ENCODE measurements around the gene RER1. TPM values are rescaled to one million over a fixed set of nuclear protein-coding genes. Genes with fewer than 3 reads are reported as not detected.

The RER1 gene
- total RNA-seq, 1 experiment from 2014 or later = 155 TPM

- Histone ChIP-seq H3K4me3 (replicated peaks in 1 of 2; ENCODE audit: low read depth in 1 of 2, low read length in 2 of 2) (no peak overlapping the region), H4K20me1 (ENCODE audit: insufficient read depth) (no peaks in the 10 kb centered on the region), H3K4me2 (ENCODE audit: low read length) (no peak overlapping the region), H3K9me2 (ENCODE audit: insufficient read depth) (no peaks in the 10 kb centered on the region), H3K27ac (ENCODE audit: low read depth, low read length) (no peak overlapping the region), H2AFZ (ENCODE audit: low read depth, low read length, poor library complexity, severe bottlenecking) (no peak overlapping the region), H3K36me3 (ENCODE audit: control insufficient read depth in 1 of 2, insufficient read depth in 2 of 2, low read length in 2 of 2) (no peaks in the 10 kb centered on the region), H3K9me3 (ENCODE audit: control insufficient read depth in 1 of 2, insufficient read depth in 1 of 2, low read depth in 1 of 2, low read length in 2 of 2) (no peaks in the 10 kb centered on the region), H3K79me2 (ENCODE audit: insufficient read depth, low read length) (no peaks in the 10 kb centered on the region), H3K9ac (ENCODE audit: low read length) (no peak overlapping the region), H3K4me1 (ENCODE audit: control insufficient read depth in 1 of 2, insufficient read depth in 2 of 2, low read length in 2 of 2) (no peaks in the 10 kb centered on the region), H3K27me3 (ENCODE audit: insufficient read depth, low read length) (no peaks in the 10 kb centered on the region)
- DNase-seq (ENCODE audit: low read depth, low spot score) = no peak
- POLR2A ChIA-PET = interaction anchor here (0.6 kb wide), 1 partner anchor 22 kb away, joined by 3 read pairs; no protein-coding TSS in a partner anchor
- TF ChIP-seq FOSL1 (IDR thresholded peaks at IDR 0.05; ENCODE audit: low read depth) (no peak), ZNF274 (IDR thresholded peaks at IDR 0.05; ENCODE audit: low read depth, low read length) (no peak), SRF (IDR thresholded peaks at IDR 0.05; ENCODE audit: low read depth) (no peak), RAD21 (IDR thresholded peaks at IDR 0.05; ENCODE audit: low read depth) (no peak), SP1 (IDR thresholded peaks at IDR 0.05; ENCODE audit: low read depth) (no peak), CEBPB (IDR thresholded peaks at IDR 0.05; ENCODE audit: low read depth) (no peak), ZFX (IDR thresholded peaks at IDR 0.05) (no peak), YY1 (IDR thresholded peaks at IDR 0.05; ENCODE audit: extremely low read depth, insufficient replicate concordance, low read depth, low read length) (no peak), ZBTB33 (IDR thresholded peaks at IDR 0.05; ENCODE audit: extremely low read depth, insufficient replicate concordance, low read length) (no peak), SIN3A (IDR thresholded peaks at IDR 0.05; ENCODE audit: low read depth) (no peak)
- CTCF ChIA-PET = no interaction called here
- ATAC-seq = no peak
- RAD21 ChIA-PET (ENCODE audit: low non-redundant PET in 1 of 2, low total read pairs in 2 of 2, uncharacterized antibody in 2 of 2, unreplicated experiment in 2 of 2) = no interaction called here
- intact Hi-C loops (cut with micrococcal nuclease) = no loop called here
- BruUV-seq (replicated peaks) = no TSS peak
Observed at GRCh38 chr1:2347409-2347785, 44.2 kb upstream of the RER1 start.

- Histone ChIP-seq H3K36me3 (ENCODE audit: control insufficient read depth in 1 of 2, insufficient read depth in 2 of 2, low read length in 2 of 2) (no peaks in the 10 kb centered on the region), H3K27me3 (ENCODE audit: insufficient read depth, low read length) (no peaks in the 10 kb centered on the region), H2AFZ (ENCODE audit: low read depth, low read length, poor library complexity, severe bottlenecking) (no peak overlapping the region), H4K20me1 (ENCODE audit: insufficient read depth) (no peaks in the 10 kb centered on the region), H3K27ac (ENCODE audit: low read depth, low read length) (no peak overlapping the region), H3K4me2 (ENCODE audit: low read length) (no peak overlapping the region), H3K79me2 (ENCODE audit: insufficient read depth, low read length) (no peaks in the 10 kb centered on the region), H3K4me3 (replicated peaks in 1 of 2; ENCODE audit: low read depth in 1 of 2, low read length in 2 of 2) (no peak overlapping the region), H3K4me1 (ENCODE audit: control insufficient read depth in 1 of 2, insufficient read depth in 2 of 2, low read length in 2 of 2) (no peaks in the 10 kb centered on the region), H3K9me3 (ENCODE audit: control insufficient read depth in 1 of 2, insufficient read depth in 1 of 2, low read depth in 1 of 2, low read length in 2 of 2) (no peaks in the 10 kb centered on the region), H3K9ac (ENCODE audit: low read length) (no peak overlapping the region), H3K9me2 (ENCODE audit: insufficient read depth) (no peaks in the 10 kb centered on the region)
- CTCF ChIA-PET = no interaction called here
- no peak for ATAC-seq
- intact Hi-C loops (cut with micrococcal nuclease) = no loop called here
- RAD21 ChIA-PET (ENCODE audit: low non-redundant PET in 1 of 2, low total read pairs in 2 of 2, uncharacterized antibody in 2 of 2, unreplicated experiment in 2 of 2) = no interaction called here
- DNase-seq (ENCODE audit: low read depth, low spot score) = no peak
- POLR2A ChIA-PET = no interaction called here
- BruUV-seq (replicated peaks) = no TSS peak
- TF ChIP-seq SRF (IDR thresholded peaks at IDR 0.05; ENCODE audit: low read depth) (no peak), YY1 (IDR thresholded peaks at IDR 0.05; ENCODE audit: extremely low read depth, insufficient replicate concordance, low read depth, low read length) (no peak), EZH2 (IDR thresholded peaks at IDR 0.05) (no peak), ZFX (IDR thresholded peaks at IDR 0.05) (no peak), RAD21 (IDR thresholded peaks at IDR 0.05; ENCODE audit: low read depth) (no peak), REST (IDR thresholded peaks at IDR 0.05; ENCODE audit: low read depth) (no peak), MAX (IDR thresholded peaks at IDR 0.05) (no peak), JUND (IDR thresholded peaks at IDR 0.05) (no peak), EZH2phosphoT487 (IDR thresholded peaks at IDR 0.05; ENCODE audit: borderline replicate concordance) (no peak), ELF1 (IDR thresholded peaks at IDR 0.05; ENCODE audit: borderline replicate concordance, low read depth) (no peak), CEBPB (IDR thresholded peaks at IDR 0.05; ENCODE audit: low read depth) (no peak), POLR2AphosphoS5 (IDR thresholded peaks at IDR 0.05; ENCODE audit: low read depth, low read length) (no peak), CBX3 (IDR thresholded peaks at IDR 0.05; ENCODE audit: low read depth) (no peak)
Observed at GRCh38 chr1:2347896-2348295, 43.7 kb upstream of the RER1 start.
